Activated CD8-positive, alpha-beta memory T cell treated with anti-CD3 and anti-CD28 coated beads, Interleukin-2, amount 50 U/mL, for 1 hour (primary cell): ENCODE data around the gene UBE3D.
"Not testable (repeated sequence)": the region's sequence is repeated elsewhere in the genome, so short reads cannot be mapped to it uniquely, and the experiment has no call there.

Source experiments
- DNase-seq: peaks from one replicate; pipeline ENCODE4 v3.0.0-alpha.2; 2020; ENCODE audit errors: extremely low read depth

Gene UBE3D

GRCh38 chr6:83055366-83055964 lies 10.2 kb downstream of the UBE3D start:
- DNase-seq = no peak

GRCh38 chr6:83053678-83054077 lies 12.0 kb downstream of the UBE3D start:
- no peak for DNase-seq

- DNase-seq = no peak
Observed at GRCh38 chr6:83051377-83052172, 14.1 kb downstream of the UBE3D start.

GRCh38 chr6:83047065-83047754 lies 18.4 kb downstream of the UBE3D start:
- DNase-seq = no peak

- no peak for DNase-seq
Observed at GRCh38 chr6:83044091-83044768, 21.4 kb downstream of the UBE3D start.

- no peak for DNase-seq
Observed at GRCh38 chr6:83042467-83043053, 23.1 kb downstream of the UBE3D start.

- DNase-seq = no peak
Observed at GRCh38 chr6:83038246-83038645, 27.4 kb downstream of the UBE3D start.

- DNase-seq = no peak
Observed at GRCh38 chr6:83031689-83032088, 34.0 kb downstream of the UBE3D start.

- no peak for DNase-seq
Observed at GRCh38 chr6:83019741-83020140, 45.9 kb downstream of the UBE3D start.

GRCh38 chr6:83011131-83011530 lies 54.5 kb downstream of the UBE3D start:
- not testable (repeated sequence) for DNase-seq

- DNase-seq = no peak
Observed at GRCh38 chr6:83008626-83009025, 57.0 kb downstream of the UBE3D start.

- no peak for DNase-seq
Observed at GRCh38 chr6:83006270-83006905, 59.3 kb downstream of the UBE3D start.

- DNase-seq = no peak
Observed at GRCh38 chr6:82996156-82996555, 69.5 kb downstream of the UBE3D start.

GRCh38 chr6:82995066-82995465 lies 70.6 kb downstream of the UBE3D start:
- no peak for DNase-seq

- DNase-seq = no peak
Observed at GRCh38 chr6:82989736-82990290, 75.8 kb downstream of the UBE3D start.

GRCh38 chr6:82988930-82989351 lies 76.7 kb downstream of the UBE3D start:
- DNase-seq = no peak

- DNase-seq = no peak
Observed at GRCh38 chr6:82987951-82988350, 77.7 kb downstream of the UBE3D start.

GRCh38 chr6:82987416-82987815 lies 78.2 kb downstream of the UBE3D start:
- DNase-seq = no peak

GRCh38 chr6:82984720-82985119 lies 80.9 kb downstream of the UBE3D start:
- DNase-seq = no peak

GRCh38 chr6:82980086-82980485 lies 85.6 kb downstream of the UBE3D start:
- DNase-seq = no peak

GRCh38 chr6:82979657-82980056 lies 86.0 kb downstream of the UBE3D start:
- DNase-seq = no peak
